HG02973 (cell line): ENCODE measurements around the gene PARD6G.

Experiments
- ATAC-seq: cut with Tn5 transposase; IDR thresholded peaks from one replicate; pipeline ENCODE4 v1.9.1; 2021; ENCODE audit warnings: moderate library complexity; ENCODE audit not compliant: unreplicated experiment

PARD6G gene

GRCh38 chr18:80191907-80192652 lies 55.2 kb downstream of the PARD6G start:
- no peak for ATAC-seq

GRCh38 chr18:80191264-80191663 lies 56.0 kb downstream of the PARD6G start:
- no peak for ATAC-seq

- no peak for ATAC-seq
Measured at GRCh38 chr18:80190311-80190710, 57.0 kb downstream of the PARD6G start.

- no peak for ATAC-seq
Measured at GRCh38 chr18:80189531-80189865, 57.8 kb downstream of the PARD6G start.

- ATAC-seq, result no peak
Measured at GRCh38 chr18:80188643-80189530, 58.4 kb downstream of the PARD6G start.

GRCh38 chr18:80187956-80188642 lies 59.2 kb downstream of the PARD6G start:
- no peak for ATAC-seq

GRCh38 chr18:80185545-80185944 lies 61.8 kb downstream of the PARD6G start:
- ATAC-seq, result no peak

- no peak for ATAC-seq
Measured at GRCh38 chr18:80184243-80184772, 63.0 kb downstream of the PARD6G start.

- ATAC-seq, result no peak
Measured at GRCh38 chr18:80183273-80184050, 63.9 kb downstream of the PARD6G start.

- ATAC-seq, result no peak
Measured at GRCh38 chr18:80182855-80183254, 64.5 kb downstream of the PARD6G start.

- ATAC-seq, result no peak
Measured at GRCh38 chr18:80181642-80182461, 65.5 kb downstream of the PARD6G start.

GRCh38 chr18:80180778-80181564 lies 66.3 kb downstream of the PARD6G start:
- no peak for ATAC-seq

- no peak for ATAC-seq
Measured at GRCh38 chr18:80179857-80180558, 67.3 kb downstream of the PARD6G start.

GRCh38 chr18:80178935-80179818 lies 68.1 kb downstream of the PARD6G start:
- ATAC-seq, result no peak

- ATAC-seq, result no peak
Measured at GRCh38 chr18:80177128-80177527, 70.2 kb downstream of the PARD6G start.

- ATAC-seq, result no peak
Measured at GRCh38 chr18:80176334-80177073, 70.8 kb downstream of the PARD6G start.
